Activated CD4-positive, alpha-beta T cell treated with anti-CD3 and anti-CD28 coated beads, Interleukin-2, Interleukin-6, amounts not matched to agents 100 ng/mL and 50 ng/mL, durations not matched to agents 16 hours and 8 hours (primary cell): Measurements from ENCODE around the gene KIDINS220.
"Not testable (repeated sequence)": the region's sequence is repeated elsewhere in the genome, so short reads cannot be mapped to it uniquely, and the experiment has no call there.

ENCODE experiments used
- DNase-seq: peaks from one replicate; pipeline ENCODE4 v3.0.0-alpha.2; 2020

KIDINS220 gene

DNA sequence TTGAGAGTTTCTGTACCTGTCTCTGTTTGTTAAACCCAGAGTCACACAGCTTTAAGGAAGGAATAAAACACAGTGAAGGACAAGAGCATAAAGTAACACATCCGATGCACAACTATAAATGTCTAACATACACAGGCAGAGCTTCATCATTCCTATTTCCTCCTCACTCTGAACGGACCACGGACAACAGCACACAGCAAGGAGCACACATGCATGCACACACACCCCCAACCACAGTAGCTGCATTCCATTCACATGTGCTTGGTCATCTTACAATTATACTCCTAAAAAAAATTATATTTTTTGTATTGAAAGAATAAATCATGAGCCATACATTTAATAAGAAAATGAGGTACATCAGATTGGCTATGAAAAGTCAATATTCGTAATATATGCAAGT is 97.3 kb downstream of the KIDINS220 start:
- no peak for DNase-seq

DNA sequence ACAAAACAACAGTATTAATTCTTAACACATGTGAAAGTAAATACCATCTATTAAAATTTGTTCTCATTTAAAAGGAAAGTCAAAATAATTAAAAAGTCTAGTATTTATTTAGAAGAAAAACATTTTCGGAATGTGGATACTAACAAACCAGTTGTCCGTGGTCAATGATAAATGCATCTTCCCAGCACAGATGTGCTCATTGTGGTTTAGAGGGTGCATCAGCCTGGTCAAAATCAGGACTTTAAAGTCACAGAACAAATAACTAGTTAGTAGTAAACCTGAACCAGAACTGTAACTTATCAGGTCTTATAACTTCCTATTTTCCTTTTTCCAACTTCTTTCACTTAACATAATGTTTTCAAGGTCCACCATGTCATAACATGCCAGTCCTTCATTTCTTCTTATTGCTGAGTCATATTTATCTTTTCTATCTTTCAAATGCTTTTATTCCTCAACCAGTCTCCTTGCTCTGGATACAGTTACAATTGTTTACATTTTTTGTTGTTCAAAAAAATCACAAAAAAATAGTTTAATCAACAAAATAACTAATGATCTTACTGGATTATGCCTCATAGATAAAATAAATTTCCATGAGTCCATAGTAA is 99.7 kb downstream of the KIDINS220 start:
- no peak for DNase-seq

DNA sequence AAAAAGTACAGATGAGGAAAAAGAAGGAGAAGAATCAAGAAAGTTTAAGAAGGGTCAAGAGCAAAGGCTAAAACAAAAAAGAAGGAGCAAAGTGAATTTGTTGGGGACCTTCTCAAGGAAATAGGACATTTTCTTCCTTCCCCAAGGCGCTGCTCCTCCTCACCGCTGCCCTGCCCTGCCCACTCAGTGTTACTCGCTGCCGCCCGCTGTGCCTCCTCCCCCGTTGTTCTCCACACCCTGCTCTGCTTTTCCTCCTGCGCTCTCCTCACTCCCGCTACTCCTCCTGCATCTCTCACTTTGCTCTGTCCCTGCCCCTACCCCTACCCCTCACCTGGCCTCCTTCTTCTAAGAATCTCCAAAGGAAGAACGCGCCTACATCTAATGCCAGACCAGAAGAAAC is 104.8 kb downstream of the KIDINS220 start:
- DNase-seq, result no peak

DNA sequence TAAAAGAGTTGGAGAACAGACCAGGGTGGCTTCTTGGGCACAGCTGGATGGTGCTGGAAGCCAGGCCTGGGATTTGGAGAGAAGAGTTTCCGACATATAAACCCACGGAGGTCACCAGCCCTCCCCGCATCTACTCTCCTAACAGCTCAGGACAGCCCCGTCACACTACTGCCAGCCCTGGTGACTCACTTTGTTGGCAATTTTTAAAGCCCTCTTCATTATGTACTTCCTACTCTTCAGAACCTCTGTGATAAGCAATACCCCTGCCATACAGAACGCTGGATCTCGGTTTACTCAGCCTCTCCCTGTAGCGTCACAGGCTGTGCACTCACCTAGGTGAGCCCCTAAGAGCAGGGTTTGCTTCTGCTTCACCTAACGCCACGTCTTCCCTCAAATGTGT is 107.5 kb downstream of the KIDINS220 start:
- DNase-seq, result no peak

DNA sequence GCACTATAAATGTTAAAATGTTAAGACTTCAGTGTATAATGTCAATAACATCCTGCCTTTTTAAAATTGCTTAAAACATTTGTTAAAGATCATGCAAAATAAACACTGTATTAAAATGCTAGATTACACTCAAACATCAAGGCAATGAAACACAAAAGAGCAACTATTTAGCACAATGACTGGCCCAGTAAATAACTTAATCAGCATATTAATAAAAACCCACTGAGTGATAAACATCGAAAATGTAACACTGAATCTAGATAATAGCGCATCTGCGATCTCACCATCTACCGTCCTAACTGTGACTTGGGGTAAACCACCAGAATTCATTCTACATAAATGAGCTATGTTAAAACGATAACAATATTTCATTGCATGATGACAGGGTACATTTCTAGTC is 108.3 kb downstream of the KIDINS220 start:
- DNase-seq, result not testable (repeated sequence)

DNA sequence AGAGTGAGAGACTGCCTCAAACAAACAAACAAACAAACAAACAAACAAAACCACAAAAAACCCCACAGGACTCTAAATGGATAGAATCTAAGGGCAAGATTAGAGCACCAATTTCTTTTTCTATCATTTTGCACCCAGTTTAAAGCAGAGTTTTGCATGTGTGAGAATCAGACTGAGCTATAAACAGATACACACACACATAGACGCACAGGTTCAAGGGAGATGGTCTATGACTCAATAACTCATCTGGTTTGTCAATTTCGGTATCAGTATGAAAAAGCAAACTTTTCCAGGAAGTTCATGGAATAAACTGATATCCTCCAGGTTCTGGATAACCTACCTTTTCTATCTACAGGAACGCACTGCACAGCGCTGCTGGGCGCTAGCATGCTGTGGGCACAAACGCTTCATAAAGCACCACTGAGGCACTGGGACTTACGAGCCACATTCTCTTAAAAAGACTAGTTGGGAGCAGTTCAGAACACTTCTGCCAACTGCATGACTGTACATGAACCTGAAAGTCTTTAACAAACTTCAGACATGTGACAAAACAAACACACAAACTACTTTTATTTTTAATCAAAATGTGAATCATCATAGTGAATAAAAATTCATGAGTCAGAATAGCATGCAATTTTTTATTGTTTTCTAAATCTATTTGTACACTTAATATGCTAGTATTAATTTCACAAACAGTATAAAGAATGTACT is 109.0 kb downstream of the KIDINS220 start:
- DNase-seq, result no peak

DNA sequence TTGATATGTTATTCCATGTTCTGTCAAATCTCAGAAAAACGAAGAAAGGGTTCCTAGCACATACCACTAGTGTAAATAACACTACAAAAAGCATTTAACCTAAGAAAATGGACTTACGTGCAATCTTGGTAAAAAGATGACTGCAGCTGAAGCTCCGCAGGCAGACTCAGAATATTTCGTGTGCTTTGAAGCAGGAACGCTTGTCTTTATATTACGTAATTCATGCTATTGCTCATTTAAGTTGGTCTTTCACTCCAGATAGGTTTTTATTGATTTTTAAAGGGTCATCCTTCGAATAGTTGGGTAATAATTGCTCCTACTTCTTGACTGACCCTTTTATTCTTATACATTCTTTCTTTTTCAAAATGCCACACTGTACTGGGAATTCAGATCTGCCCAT is 111.6 kb downstream of the KIDINS220 start:
- DNase-seq, result no peak

DNA sequence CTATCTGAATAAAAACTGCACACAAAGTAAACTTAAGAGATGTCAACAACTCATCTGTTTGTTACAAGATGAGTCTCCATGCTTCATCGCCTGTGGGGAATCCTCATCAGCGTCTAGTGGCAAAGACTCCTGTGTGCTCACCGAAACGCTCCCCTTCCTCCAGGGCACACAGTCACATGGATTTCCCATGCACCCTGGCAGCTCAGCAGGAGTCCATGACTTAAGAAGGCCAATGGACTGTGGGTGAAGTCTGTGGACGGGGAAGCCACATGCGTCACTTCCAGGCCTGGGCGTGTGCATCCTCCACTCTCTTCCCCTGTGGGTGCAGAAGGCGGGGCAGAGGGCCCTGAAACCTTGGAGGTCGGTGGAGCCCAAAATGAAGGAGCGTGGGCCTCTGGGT is 114.4 kb downstream of the KIDINS220 start:
- DNase-seq, result no peak

DNA sequence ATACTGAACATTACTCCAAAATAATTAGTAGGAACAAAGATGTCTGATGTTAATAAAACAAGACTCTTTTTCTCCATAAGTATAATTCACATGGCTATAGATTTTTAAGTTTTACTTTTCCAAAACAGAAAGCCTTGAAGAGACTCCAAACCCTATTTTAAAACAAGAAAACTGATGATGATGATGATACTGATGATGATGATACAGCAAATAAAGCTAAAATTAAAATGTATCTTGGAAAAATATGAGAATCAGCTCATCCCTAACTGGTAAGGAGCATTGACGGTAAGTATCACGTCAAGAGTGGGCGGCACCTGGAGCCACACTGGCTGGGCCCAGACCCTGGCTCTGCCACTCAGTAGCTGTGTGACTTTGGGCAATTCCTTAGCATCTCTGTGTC is 116.0 kb downstream of the KIDINS220 start:
- DNase-seq, result no peak

DNA sequence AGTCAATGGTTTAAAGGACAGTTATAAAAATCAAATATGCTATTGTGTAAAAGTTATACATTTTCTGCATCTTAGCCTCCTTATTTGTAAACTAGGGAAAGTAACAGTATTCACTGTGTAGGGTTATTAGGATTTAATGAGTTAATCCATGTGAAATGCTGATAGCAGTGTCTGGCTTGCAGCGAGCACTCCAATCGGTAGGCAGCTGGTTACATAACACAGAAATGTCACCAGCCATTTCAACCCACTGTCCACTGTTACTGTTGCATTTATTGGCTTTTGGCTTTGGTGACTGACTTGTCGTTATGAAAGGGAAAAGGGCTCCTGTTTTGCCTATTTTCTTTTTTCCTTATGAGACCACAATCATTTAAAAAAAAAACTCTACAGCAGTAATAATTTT is 116.7 kb downstream of the KIDINS220 start:
- no peak for DNase-seq

DNA sequence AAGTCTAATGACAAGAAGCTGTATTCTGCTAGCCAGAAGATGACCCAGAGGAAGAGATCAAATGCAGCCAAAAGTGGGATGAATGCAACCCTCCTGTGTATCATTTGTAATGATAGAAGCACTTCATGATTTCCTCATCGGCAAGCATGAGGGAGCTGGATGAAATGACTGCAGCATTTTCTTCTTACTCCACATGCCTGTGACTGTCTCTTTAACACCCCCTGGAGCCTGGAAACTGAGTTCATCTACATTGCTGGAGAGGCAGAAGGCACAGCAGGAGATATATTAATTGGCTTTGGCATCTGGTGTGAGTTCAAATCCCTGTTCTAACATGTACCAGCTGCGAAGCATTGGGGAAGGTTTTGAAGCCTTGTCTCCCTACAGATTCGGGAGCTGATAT is 117.9 kb downstream of the KIDINS220 start:
- DNase-seq, result no peak

DNA sequence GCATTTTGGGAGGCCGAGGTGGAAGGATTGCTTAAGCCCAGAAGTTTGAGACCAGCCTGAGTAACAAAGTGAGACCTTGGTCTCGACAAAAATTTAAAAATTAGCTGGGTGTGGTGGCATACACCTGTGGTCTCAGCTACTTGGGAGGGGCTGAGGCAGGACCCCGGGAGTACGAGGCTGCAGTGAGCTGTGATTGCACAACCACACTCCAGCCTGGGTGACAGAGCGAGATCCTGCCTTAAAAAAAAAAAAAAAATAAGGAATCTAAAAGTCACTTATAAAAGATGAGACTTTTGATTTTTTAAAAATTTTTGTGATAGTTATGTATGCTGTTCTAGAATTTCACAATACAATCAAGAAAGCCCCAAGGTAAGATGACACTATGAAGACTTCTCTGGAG is 122.4 kb downstream of the KIDINS220 start:
- no peak for DNase-seq

DNA sequence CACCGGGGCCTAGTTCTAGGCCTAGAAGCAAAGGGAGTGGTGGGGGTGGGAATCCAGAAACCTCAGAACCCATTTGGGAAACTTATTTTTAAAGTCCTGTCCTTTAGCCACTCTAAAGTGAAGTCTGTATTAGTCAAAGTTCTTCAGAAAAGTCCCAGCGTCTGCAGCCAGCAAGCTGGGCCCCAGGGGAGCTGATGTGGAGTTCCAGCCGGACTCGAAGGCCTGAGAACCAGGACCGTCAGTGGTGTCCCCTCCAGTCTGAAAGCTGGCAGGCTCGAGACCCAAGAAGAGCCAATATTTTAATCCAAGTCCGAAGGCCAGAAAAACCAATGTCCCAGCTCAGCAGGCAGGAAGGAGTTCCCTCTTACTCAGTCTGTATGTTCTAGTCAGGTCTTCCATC is 123.1 kb downstream of the KIDINS220 start:
- no peak for DNase-seq

DNA sequence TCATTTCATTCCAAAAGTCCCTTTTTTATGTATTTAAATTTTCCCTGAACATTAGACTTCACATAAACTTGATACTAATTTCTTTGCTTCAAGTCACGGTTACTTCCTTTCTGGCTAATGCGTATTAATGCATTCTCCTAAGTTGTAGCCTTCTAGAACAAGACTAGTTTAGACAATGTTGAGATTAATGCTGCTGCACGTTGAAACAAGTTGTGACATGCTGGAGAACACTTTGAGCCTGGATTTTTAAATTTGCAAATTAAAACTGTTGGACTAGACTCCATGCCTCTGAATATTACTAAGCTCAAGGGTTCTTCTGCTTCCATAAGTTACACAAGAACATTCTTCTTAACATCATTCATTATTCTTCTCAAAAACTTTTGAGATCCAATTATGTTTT is 126.5 kb downstream of the KIDINS220 start:
- no peak for DNase-seq

DNA sequence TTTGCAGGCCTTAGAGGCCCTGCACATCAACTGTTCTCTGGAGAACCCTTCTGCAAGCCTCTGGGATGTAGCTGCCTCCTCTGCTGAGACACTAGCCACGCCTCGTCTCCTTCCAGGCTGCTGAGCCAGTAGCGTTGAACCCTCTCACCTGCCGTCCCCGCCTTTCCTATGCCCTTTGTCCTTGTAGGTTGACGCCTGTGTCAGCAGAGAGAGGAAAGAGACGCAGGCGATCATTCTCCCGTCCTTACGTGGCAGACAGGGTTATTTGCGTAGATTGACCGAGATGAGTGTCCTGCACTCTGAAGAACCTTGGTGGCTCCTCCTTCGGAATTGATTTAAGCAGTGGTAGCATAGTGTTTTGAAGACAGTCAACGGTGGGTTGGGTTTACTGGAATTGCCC is 127.8 kb downstream of the KIDINS220 start:
- DNase-seq, result no peak

DNA sequence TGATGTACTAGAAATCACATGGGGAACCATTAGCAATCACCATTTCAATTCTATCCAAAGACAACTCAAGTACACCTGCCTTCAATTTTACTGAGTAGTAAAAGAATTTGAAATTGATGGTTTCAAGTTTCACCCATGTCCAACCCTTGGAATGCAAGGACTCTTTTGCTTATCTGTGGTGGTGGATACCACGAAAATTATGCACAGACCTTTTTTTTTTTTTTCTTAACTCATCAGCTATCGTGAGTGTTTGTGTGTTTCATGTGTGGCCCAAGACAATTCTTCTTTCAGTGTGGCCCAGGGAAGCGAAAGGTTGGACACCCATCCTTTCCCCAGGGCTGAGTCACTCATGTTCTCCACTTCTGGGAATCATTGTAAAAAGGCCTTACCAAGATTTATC is 132.5 kb downstream of the KIDINS220 start:
- no peak for DNase-seq

DNA sequence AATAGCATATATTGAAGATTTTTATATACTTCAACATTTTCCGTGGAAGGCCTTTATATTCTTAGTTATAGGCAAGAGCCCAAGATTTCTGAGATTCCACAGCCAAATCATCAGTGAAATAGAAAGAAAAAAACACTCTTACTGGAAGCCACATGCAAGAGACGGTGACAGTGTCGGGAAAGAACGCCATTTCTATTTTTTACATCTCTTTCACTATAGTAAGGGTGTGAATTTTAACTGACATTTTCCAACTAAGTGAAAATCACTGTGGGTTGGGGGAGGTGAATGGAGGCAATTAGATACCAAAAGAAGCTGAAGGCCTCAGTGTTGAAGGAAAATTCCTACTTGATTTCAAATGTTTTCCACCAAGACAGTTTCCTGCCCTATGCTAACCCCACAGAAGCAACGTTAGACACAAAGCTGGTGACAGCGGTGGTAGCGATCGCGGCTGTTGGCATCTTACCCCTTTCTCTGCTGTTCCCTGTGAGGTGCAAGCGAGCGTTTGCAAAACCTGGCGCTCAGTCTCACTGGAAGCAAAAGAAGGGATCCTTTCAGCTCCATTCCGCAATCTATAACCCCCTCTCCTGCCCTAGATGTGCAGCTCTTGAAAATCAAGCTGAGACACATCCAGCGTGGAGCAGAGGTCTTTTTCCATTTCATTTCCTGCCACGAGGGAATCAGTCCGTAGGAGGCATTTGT is 135.6 kb downstream of the KIDINS220 start:
- no peak for DNase-seq

DNA sequence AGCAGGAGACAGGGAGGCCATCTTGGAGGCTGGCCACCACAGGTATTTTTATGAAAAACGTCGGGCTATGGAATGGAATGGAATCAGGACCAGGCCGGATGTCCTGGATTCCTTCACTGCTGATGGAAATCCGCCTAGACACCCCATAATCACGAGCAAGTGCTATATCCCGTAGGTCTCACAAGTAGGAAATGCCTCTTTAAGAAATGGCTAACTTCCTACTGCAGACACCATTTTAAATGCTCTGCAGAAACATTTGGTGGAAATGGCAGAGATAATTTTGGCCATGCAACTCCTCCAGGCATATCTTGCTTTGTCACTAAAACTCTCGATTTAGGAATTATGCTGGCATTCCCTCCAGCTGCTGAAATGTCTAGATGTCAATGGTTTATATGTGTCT is 137.6 kb downstream of the KIDINS220 start:
- no peak for DNase-seq

DNA sequence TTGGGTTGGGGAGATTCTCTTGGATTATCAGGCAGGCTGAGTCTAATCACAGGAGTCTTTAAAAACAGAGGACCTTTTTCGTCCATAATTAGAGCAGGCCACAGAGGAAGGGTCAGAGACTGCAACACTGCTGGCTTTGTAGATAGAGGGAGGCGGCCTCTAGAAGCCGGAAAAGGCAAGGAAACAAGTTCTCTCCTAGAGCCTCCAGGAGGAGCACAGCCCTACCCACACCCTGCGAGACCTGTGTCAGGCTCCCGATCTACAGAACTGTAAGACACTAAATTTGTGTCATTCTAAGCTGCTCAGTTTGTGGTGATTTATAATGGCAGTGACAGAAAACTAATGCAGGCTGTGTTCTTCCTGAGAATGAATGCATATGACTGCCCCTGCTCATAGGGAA is 140.2 kb downstream of the KIDINS220 start:
- no peak for DNase-seq

DNA sequence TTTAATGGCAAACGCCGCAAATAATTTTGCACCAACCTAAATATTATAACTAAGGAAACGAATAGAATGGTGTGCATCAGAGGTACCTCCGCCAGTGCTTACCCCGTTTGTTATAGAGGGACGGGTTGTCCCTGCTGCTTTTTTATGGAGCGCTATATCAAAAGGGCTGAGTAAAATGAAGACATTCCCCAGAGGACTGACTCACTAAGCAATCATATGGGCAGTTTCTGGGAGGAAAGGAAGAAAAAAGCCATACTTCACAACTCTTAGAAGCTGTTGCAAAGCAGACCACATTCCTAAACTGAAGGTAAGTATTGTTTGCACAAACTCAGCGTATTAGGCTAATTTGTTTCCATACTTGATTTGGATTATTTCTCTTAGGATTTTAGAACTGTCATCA is 142.7 kb downstream of the KIDINS220 start:
- DNase-seq, result no peak

DNA sequence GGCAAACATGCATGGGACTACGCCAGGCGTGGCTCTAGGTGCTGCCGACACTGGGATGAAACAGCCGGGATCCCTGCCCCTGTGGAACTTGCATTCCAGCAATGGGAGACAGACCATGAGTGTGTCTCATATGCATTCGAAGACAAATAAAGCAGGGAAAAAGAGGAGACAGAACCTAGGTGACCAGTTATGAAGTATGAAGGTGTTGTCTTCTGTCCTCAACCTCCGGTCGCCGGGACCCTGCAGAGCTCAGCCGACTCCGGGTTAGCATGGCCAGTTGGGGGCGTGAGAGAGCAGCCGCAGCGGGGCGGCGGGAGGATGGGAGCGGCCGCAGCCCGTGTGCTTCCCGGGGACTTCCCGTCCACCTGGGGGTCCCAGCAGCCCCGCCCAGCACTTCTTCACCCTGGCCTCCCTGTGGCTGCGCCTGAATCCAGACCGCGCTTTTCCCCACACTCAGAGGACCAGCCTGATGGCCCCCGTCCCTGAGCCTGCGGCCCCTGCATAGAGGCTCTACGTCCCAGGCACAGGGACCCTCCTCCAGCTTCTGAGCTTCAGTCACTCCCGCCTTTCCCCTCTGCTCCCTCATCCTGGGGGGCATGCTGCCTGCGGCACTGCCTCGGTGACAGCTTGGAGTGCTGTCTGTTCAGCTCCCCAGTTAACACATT is 144.1 kb downstream of the KIDINS220 start:
- peak; percentile 64 for DNase-seq

DNA sequence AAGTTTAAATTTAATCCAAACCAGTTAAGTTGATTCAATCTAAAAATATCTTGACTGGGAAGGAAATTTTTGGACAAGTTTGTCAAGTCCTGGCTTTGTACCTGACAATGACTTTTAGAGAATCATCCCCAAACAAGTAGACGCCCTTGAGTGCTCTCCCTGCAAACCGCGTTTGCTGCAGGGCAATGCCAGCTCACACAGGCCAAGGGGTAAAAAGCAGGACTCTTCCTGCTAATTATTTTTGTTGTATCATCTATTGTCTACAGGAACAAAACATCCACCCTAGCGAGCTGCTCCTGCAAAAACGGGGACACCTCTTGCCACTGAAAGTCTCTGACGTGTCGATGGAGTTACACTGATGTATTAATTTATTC is 144.6 kb downstream of the KIDINS220 start:
- no peak for DNase-seq

DNA sequence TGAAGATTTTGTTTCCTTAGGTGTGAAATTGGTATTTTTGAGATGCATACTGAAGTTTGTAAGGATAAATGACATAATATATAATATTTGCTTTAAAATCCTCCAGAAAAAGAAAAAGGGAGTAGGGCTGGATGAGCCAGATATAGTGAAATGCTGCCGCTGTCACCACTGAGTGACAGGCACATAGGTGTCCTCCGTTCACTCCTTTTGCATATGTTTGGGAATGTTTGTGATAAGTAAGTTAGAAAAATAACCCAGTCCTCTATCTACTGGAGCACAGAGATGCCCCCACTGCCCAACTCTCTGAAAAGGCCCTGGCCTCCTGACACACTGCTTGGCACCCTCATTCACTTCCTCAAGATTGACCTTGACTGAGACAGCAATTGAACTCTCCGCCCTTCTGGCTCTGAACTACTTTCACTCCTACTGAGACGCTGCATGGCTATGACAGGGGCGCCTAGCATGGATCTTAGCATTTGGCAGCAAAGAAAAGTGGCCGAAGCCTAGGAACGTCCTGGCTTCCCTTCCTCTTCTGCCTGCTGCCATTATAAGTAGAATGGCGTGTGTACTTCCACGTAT is 145.5 kb downstream of the KIDINS220 start:
- DNase-seq, result no peak
